Keratinocyte (primary cell): ENCODE measurements around the gene KLF12. TPM values are rescaled to one million over a fixed set of nuclear protein-coding genes. Genes with fewer than 3 reads are reported as not detected.
A peak's percentile ranks its signal among the peaks of the same experiment; 100 is the strongest.

Experiments used
- DNase-seq: peaks from one replicate; pipeline ENCODE4 v3.0.0-alpha.2; 2011; ENCODE audit warnings: low read depth, missing footprints, low spot score
- FAIRE-seq: peaks from 2 replicates; lab custom pipeline; 2011; peaks lifted over from hg19 to GRCh38; lab: Jason Lieb, UNC
- H2AFZ ChIP-seq: 2 replicates; pipeline ENCODE4 v1.6.0; 2012; ENCODE audit warnings: low read length, control low read depth, inconsistent platforms; ENCODE audit not compliant: control insufficient read depth
- H3K27ac ChIP-seq: 2 replicates; pipeline ENCODE4 v1.5.1; 2011; ENCODE audit warnings: low read length; ENCODE audit not compliant: control insufficient read depth, insufficient read depth
- H3K27me3 ChIP-seq: 3 replicates; pipeline ENCODE4 v1.6.0; 2011; ENCODE audit warnings: low read length; ENCODE audit not compliant: control insufficient read depth, insufficient read depth; ENCODE audit errors: extremely low read depth
- H3K36me3 ChIP-seq, 2 experiments: 2 replicates in 1 of 2; 3 replicates in 1 of 2; pipeline ENCODE4 v1.5.1; 2011; ENCODE audit warnings: low read length in 2 of 2, mild to moderate bottlenecking in 1 of 2; ENCODE audit not compliant: control insufficient read depth in 2 of 2, insufficient read depth in 2 of 2; ENCODE audit errors: extremely low read depth in 1 of 2
- H3K4me1 ChIP-seq: 3 replicates; pipeline ENCODE4 v1.5.1; 2011; ENCODE audit warnings: low read length; ENCODE audit not compliant: control insufficient read depth, insufficient read depth; ENCODE audit errors: extremely low read depth
- H3K4me2 ChIP-seq: 3 replicates; pipeline ENCODE4 v1.6.0; 2011; ENCODE audit warnings: low read depth, low read length; ENCODE audit not compliant: control insufficient read depth, insufficient read depth; ENCODE audit errors: extremely low read depth
- H3K4me3 ChIP-seq, 3 experiments: fragments of 200-600 bp in 1 of 3; sonication (generic) in 1 of 3; 2 replicates in 2 of 3; 3 replicates in 1 of 3; pipeline ENCODE4 v1.5.1; 2011 to 2016; ENCODE audit warnings: low read length in 3 of 3, mild to moderate bottlenecking in 3 of 3, control low read depth in 2 of 3, inconsistent platforms in 1 of 3, low read depth in 1 of 3, mixed read lengths in 1 of 3, mixed run types in 1 of 3, moderate library complexity in 1 of 3; ENCODE audit not compliant: control insufficient read depth in 2 of 3, insufficient read depth in 2 of 3; ENCODE audit errors: extremely low read depth in 1 of 3
- H3K79me2 ChIP-seq: 2 replicates; pipeline ENCODE4 v1.6.0; 2012; ENCODE audit warnings: low read length; ENCODE audit not compliant: control insufficient read depth, insufficient read depth
- H3K9ac ChIP-seq: 3 replicates; pipeline ENCODE4 v1.6.0; 2011; ENCODE audit warnings: low read length; ENCODE audit not compliant: control insufficient read depth, insufficient read depth; ENCODE audit errors: extremely low read depth
- H3K9me1 ChIP-seq: 3 replicates; pipeline ENCODE4 v1.6.0; 2011; ENCODE audit warnings: low read length; ENCODE audit not compliant: control insufficient read depth, insufficient read depth; ENCODE audit errors: extremely low read depth
- H3K9me3 ChIP-seq: 2 replicates; pipeline ENCODE4 v1.5.1; 2012; ENCODE audit warnings: low read depth, low read length; ENCODE audit not compliant: control insufficient read depth
- H4K20me1 ChIP-seq: 3 replicates; pipeline ENCODE4 v1.6.0; 2011; ENCODE audit warnings: low read length; ENCODE audit not compliant: control insufficient read depth, insufficient read depth; ENCODE audit errors: extremely low read depth
- EZH2 ChIP-seq: IDR thresholded peaks from one replicate; pipeline ENCODE4 v1.6.1; 2012; ENCODE audit warnings: inconsistent platforms, mild to moderate bottlenecking, low read length, moderate library complexity
- dilution Hi-C: fragments of 300-500 bp; cut with MboI; formaldehyde crosslinking; loops from one replicate; pipeline ENCODE4 v1.7.0; 2020; ENCODE audit warnings: low sequenced_read_pairs; ENCODE audit not compliant: extremely low pct_ligation_motif_present
- polyA plus RNA-seq, 5 experiments: library from polyadenylated mRNA; depleted of rRNA in 3 of 5; stranded (reverse) in 3 of 5; stranded (forward) in 1 of 5; unstranded in 1 of 5; fragments of >200 nt; gene quantifications; 1 replicate in 1 of 5; 2 replicates in 3 of 5; 3 replicates in 1 of 5; pipeline versions ENCODE4 v1.2.1 to v1.2.3, GENCODE V29; 2011 to 2012; ENCODE audit warnings: missing spikeins in 2 of 5, low read depth in 1 of 5, low replicate concordance in 1 of 5
- TF ChIP-seq, protein P1 (sequence below), 3 experiments: IDR thresholded peaks in 1 of 3; conservative IDR thresholded peaks in 1 of 3; optimal IDR thresholded peaks in 1 of 3; 2 replicates in 2 of 3; 3 replicates in 1 of 3; pipeline versions ENCODE3 to v1.5.1; 2011; ENCODE audit warnings: low read length in 3 of 3, mild to moderate bottlenecking in 3 of 3, moderate library complexity in 2 of 3, control low read depth in 1 of 3, inconsistent platforms in 1 of 3; ENCODE audit not compliant: insufficient read depth in 2 of 3; ENCODE audit errors: extremely low read depth in 1 of 3

KLF12 gene
- polyA plus RNA-seq, 1 donor (not counting 4 experiments of a cell fraction or from before 2014, with no cell fraction given): 6.1 TPM

DNA sequence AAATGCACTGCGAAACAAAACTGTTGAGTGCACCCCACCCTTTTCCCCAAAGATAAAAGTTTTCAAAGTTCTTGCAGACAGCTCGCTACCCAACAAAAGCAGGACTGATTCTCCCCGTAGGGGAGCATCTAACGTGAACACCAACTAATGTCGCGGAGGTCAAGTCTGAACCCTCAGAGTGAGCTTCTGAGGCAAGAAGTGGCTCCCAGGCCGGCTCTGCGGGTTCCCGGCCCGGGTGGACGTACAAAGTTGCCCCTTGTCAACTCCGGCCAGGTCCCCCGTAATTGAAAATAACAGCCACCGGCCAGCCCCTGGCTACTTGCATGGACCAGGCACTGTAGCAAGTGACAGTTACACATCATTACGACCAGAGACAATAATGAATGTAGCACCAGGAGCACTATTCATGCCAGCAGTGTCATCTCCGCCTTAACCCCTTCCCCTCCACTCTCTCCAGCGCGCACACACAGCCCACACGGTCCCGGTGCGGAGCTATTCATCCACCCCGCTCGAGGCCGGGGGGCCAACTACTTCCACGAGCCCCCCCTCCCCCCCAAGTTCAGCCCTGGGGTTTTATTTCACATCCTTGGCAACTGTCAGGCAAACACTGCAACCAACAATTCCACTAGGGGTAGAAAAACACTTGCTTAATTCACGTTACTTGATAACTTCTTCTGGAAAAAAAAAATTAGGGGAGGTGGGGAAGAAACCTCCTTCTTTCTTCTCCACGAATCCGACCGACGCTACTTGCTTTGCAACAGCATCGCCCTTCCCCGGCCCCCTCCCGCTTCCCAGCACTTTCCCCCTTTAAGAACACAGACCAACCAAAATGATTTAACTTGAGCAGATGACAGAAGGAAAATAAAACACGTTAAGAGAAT is 1.2 kb downstream of the KLF12 start:
- Histone ChIP-seq H3K36me3 (no peaks in the 10 kb centered on the region), H3K4me3 (peak overlapping the region; percentile 64 to 69 (median 68)), H3K4me1 (peaks cover 11% of the 10 kb centered on the region), H4K20me1 (no peaks in the 10 kb centered on the region), H3K9me1 (no peaks in the 10 kb centered on the region), H3K27ac (no peak overlapping the region), H2AFZ (peak overlapping the region; percentile 36), H3K79me2 (peaks cover 24% of the 10 kb centered on the region), H3K9ac (peak overlapping the region; percentile 67), H3K27me3 (no peaks in the 10 kb centered on the region), H3K4me2 (peak overlapping the region; percentile 84), H3K9me3 (no peaks in the 10 kb centered on the region)
- no peak for TF ChIP-seq EZH2
- TF ChIP-seq, protein P1, sequence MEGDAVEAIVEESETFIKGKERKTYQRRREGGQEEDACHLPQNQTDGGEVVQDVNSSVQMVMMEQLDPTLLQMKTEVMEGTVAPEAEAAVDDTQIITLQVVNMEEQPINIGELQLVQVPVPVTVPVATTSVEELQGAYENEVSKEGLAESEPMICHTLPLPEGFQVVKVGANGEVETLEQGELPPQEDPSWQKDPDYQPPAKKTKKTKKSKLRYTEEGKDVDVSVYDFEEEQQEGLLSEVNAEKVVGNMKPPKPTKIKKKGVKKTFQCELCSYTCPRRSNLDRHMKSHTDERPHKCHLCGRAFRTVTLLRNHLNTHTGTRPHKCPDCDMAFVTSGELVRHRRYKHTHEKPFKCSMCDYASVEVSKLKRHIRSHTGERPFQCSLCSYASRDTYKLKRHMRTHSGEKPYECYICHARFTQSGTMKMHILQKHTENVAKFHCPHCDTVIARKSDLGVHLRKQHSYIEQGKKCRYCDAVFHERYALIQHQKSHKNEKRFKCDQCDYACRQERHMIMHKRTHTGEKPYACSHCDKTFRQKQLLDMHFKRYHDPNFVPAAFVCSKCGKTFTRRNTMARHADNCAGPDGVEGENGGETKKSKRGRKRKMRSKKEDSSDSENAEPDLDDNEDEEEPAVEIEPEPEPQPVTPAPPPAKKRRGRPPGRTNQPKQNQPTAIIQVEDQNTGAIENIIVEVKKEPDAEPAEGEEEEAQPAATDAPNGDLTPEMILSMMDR (optimal IDR thresholded peaks at IDR 0.05 in 1 of 3, IDR thresholded peaks at IDR 0.05 in 1 of 3, conservative IDR thresholded peaks at IDR 0.05 in 1 of 3; ENCODE audit: extremely low read depth in 1 of 3, insufficient read depth in 2 of 3, low read length in 3 of 3): no peak
- DNase-seq (no peak), FAIRE-seq (no peak)
- dilution Hi-C loops: no loop called here

DNA sequence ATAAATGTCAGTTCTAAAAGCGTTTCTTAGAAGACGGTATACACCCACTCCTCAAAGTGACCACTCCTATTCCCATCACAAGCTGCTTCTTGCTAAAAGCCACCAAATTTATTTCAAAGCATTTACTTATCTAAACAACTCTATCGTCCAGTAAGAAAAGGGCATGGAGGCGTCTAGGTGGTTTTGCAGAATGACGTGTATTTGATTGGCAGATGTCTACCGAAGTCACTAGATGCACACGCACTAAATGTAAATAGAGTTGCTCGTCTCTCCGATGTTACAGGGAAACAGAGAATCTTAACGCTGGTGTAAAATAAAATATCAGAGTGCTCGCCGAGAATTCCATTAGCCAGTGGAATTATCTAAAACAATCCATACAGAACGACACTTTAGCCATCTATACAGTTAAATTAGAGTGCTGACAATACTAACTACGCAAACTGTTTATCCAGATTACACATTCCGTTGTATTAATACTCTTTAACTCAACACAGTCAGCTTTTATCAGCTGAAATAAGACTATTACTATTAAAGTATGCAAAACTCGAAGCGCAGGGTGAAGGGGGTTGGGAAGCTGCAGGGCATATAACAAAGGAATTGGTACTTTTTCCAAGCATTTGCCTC is 1.9 kb downstream of the KLF12 start:
- TF ChIP-seq, protein P1 (optimal IDR thresholded peaks at IDR 0.05 in 1 of 3, IDR thresholded peaks at IDR 0.05 in 1 of 3, conservative IDR thresholded peaks at IDR 0.05 in 1 of 3; ENCODE audit: extremely low read depth in 1 of 3, insufficient read depth in 2 of 3, low read length in 3 of 3): no peak
- no peak for TF ChIP-seq EZH2
- dilution Hi-C loops: no loop called here
- Histone ChIP-seq H3K27me3 (no peaks in the 10 kb centered on the region), H3K9me1 (no peaks in the 10 kb centered on the region), H2AFZ (no peak overlapping the region), H3K4me3 (peak overlapping the region; percentile 64 to 69 (median 68)), H4K20me1 (no peaks in the 10 kb centered on the region), H3K9me3 (no peaks in the 10 kb centered on the region), H3K4me2 (peak overlapping the region; percentile 84), H3K36me3 (no peaks in the 10 kb centered on the region), H3K4me1 (peaks cover 11% of the 10 kb centered on the region), H3K27ac (no peak overlapping the region), H3K79me2 (peaks cover 25% of the 10 kb centered on the region), H3K9ac (no peak overlapping the region)
- FAIRE-seq: peak; percentile 5
- DNase-seq: no peak
